Loucy (cell line): ENCODE results near the gene NPC1.

Source experiments
- EZH2phosphoT487 ChIP-seq: fragments of 200-600 bp; IDR thresholded peaks from 2 replicates; pipeline ENCODE4 v1.6.1; 2018; ENCODE audit warnings: antibody characterized with exemption, mild to moderate bottlenecking, moderate library complexity, borderline replicate concordance
- TF ChIP-seq, protein P1 (sequence below): fragments of 200-600 bp; sonication (generic); conservative IDR thresholded peaks from 2 replicates; pipeline ENCODE4 v1.5.1; 2014; ENCODE audit warnings: mild to moderate bottlenecking, antibody characterized with exemption, low read length

- TF ChIP-seq, protein P1, sequence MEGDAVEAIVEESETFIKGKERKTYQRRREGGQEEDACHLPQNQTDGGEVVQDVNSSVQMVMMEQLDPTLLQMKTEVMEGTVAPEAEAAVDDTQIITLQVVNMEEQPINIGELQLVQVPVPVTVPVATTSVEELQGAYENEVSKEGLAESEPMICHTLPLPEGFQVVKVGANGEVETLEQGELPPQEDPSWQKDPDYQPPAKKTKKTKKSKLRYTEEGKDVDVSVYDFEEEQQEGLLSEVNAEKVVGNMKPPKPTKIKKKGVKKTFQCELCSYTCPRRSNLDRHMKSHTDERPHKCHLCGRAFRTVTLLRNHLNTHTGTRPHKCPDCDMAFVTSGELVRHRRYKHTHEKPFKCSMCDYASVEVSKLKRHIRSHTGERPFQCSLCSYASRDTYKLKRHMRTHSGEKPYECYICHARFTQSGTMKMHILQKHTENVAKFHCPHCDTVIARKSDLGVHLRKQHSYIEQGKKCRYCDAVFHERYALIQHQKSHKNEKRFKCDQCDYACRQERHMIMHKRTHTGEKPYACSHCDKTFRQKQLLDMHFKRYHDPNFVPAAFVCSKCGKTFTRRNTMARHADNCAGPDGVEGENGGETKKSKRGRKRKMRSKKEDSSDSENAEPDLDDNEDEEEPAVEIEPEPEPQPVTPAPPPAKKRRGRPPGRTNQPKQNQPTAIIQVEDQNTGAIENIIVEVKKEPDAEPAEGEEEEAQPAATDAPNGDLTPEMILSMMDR, result no peak
- TF ChIP-seq EZH2phosphoT487, result no peak
These were observed 32.6 kb upstream of the NPC1 start for GRCh38 chr18:23618862-23619387.
